Ovary (tissue), 3 donors: ENCODE results near the gene DROSHA.

Experiments used
- POLR2A ChIP-seq: fragments of 450-650 bp; IDR thresholded peaks from one replicate; pipeline ENCODE4 v1.6.1; 2017; ENCODE audit warnings: antibody characterized with exemption, mild to moderate bottlenecking, moderate library complexity
- TF ChIP-seq, protein P1 (sequence below), 3 donors: fragments of 450-650 bp in 2 of 3; fragments of 200-600 bp in 1 of 3; IDR thresholded peaks; one replicate each; pipeline versions ENCODE4 v1.5.1 to v1.8.0; 2016 to 2022; ENCODE audit warnings: antibody characterized with exemption in 3 of 3, mild to moderate bottlenecking in 1 of 3
- donor health status: DM: no; HTN: no; CAD: no.

DNA sequence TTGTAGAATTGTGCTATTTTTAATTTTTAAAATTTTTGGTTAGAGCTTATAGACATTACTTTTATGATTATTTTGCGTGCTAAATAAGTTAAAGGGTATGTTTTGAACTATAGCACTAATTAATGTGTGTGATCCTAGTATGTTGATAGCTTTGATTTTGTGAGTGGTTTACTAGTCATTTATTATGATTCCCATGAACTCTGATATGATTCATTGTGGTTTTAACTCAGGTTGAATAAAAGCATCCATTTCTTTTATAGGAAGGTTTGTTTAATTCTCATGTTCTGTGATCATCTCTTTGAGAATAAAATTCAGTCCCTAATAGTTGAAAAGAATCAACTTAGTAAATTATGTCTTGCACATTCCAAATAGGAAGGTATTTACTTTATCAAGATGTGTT, 22.7 kb upstream of the DROSHA start:
- TF ChIP-seq, protein P1, sequence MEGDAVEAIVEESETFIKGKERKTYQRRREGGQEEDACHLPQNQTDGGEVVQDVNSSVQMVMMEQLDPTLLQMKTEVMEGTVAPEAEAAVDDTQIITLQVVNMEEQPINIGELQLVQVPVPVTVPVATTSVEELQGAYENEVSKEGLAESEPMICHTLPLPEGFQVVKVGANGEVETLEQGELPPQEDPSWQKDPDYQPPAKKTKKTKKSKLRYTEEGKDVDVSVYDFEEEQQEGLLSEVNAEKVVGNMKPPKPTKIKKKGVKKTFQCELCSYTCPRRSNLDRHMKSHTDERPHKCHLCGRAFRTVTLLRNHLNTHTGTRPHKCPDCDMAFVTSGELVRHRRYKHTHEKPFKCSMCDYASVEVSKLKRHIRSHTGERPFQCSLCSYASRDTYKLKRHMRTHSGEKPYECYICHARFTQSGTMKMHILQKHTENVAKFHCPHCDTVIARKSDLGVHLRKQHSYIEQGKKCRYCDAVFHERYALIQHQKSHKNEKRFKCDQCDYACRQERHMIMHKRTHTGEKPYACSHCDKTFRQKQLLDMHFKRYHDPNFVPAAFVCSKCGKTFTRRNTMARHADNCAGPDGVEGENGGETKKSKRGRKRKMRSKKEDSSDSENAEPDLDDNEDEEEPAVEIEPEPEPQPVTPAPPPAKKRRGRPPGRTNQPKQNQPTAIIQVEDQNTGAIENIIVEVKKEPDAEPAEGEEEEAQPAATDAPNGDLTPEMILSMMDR (IDR thresholded peaks at IDR 0.05) = no peak
- no peak for TF ChIP-seq POLR2A
